Left renal cortex interstitium (tissue), 4 donors: ENCODE data around the gene LPAR5. TPM values are rescaled to one million over a fixed set of nuclear protein-coding genes. Genes with fewer than 3 reads are reported as not detected.
"Not testable (repeated sequence)": the region's sequence is repeated elsewhere in the genome, so short reads cannot be mapped to it uniquely, and the experiment has no call there.

Experiments
- DNase-seq, 4 donors: peaks; one replicate each; pipeline ENCODE4 v3.0.0-alpha.2; 2013; ENCODE audit warnings: low read depth in 4 of 4, low spot score in 2 of 4, missing footprints in 1 of 4
- polyA plus RNA-seq, 4 donors: library from polyadenylated mRNA; unstranded; fragments of 120-200 nt; gene quantifications; one replicate each; pipeline ENCODE4 v1.2.1, GENCODE V29; 2013; ENCODE audit not compliant: insufficient read length in 4 of 4

Gene LPAR5
- polyA plus RNA-seq, 4 donors: 1.1 to 1.6 (median 1.4) TPM

DNA sequence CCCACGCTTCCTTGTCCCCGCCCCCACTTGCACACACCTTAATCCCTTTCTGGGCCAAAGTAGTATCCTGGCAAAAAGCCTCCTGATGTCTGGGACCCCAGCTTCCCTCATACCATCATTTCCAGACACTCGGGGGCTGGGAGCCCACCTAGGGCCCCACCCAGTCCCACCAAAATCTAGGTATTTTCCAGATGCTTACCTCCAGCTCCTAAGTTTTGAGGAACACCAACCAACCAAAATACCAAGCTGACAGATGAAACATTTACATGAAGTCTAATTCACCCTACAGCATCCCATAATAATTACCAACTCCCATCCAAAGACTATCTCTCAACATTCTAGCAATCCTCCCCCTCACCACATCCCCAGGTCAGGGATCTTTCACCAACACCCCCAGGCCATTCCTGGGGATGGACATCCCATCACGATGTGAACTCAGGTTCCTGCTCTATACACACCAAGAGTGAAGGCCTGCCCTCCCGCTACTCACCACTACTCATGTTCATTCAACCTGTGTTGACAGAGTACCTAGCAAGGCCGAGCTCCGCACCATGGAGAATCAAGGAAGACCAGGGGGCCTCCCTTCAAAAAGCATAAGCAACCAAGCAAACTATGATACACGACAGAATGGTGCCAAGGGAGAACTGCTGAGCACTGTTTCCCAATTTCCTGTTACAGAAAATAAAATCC is 27.0 kb downstream of the LPAR5 start:
- DNase-seq: no peak

DNA sequence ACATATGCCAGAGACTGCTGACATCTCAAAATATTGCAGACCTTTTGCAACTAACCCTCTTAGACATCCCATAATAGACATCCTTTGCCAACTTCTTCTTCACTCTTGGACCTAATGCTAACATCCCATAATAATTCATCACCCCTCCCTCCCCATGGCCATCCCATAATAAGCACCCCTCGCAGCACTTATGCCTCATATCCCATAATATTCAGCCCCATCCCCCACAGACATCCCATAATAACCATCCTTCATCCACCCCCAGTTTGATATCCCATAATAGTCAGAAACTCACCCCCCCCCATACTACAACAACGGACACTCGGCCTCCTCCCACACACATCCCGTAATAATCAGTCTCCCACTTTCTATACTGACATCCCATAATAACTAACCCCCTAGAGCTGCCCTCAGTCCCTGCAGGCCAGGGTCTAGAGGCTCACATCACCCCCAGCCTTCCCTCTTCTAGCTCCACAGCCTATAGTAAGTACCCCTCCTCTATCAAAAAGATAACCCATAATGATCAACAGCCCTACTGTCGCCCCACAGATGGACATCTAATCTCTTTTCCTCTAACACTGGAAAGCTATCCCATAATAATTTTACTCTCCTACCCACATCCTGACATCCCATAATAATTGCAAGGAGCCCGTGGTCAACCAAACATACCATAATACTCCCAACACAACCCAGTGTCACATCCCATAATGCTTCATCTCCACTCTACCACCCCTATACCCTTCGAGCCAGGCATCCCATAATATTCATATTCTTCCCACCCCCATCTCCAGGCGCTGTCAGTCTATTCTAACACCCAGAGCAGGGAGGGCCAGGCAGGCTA is 27.8 kb downstream of the LPAR5 start:
- DNase-seq: peak in 1 of 4 donors; percentile 62

DNA sequence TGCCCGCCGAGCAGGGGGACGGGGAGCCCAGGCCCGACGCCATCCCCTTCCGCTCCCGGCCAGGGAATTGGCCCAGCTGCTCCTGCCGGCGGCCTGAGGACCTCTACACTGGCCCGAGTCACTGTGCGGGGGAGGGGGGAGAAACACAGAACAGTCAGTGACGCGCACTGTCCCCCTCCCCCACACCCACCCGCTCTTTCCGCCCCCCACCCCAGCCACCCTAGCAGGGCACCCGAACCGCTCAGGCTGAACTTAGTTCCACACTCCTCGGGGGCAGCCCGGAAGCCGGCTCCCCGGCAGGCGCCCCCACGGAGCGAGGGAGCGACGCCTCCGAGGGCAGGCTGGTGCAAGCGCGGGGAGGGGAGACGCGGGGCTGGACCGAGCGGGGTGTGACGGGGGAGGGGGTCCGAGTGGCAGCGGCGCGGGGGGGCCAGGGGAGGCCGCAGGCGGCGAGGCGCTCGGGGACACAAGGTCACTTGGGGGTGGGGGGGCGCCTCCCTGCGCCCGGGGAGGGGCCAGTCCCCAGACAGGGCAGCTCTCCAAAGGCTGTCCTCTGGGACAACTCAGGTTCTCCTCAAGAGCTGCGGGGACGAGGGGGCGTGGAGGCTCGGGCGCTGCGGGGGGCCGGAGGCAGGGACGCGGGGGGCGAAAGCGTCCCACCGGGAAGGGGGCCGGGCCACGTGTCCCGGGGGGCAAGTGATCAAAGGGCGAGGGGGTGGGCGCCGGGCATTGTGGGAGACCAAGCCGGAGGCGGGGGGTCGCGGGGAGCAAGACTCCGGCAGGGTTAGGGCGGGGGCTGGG is 29.2 kb downstream of the LPAR5 start:
- no peak for DNase-seq

DNA sequence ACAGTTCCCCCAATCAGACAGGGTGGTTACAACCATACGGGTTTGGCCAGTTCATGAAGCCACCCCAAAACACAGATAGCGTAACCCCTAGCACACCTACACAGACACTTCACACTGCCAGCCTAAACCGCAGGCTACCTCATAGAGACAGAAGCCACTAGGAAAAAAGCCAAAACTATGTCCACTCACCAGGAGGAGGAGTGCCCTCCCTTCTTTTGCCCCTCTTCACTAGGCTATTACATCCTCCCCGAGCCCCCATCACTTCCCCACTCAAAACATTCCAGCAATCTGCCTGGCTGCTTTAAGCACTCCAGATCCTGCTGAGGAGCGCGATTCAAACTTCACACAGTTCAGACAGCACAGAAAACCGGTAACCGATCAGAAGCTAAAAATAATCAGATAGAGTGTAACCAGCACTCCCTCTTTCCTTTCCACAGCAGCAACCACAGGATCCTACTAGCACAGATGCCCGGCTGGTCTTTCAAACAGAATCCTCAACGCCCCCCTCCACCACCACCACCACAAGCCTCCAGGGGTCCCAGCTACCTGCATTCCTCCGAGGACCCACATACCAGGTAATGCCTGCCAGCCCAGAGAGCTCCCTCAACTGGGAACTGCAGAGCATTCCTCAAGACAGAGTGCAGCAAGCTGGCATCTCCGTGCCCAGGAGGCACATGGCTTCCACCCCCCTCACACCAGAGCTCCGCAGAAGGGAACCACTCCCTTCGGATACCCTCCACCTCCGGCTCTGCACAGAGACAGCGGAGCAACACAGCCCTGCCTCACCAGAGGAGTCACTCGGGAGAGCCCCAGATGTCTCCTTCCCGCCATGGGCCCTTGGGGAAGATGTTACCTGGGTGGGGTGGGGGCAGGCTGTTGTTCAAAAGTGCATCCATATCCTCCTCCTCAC is 30.1 kb downstream of the LPAR5 start:
- no peak for DNase-seq

DNA sequence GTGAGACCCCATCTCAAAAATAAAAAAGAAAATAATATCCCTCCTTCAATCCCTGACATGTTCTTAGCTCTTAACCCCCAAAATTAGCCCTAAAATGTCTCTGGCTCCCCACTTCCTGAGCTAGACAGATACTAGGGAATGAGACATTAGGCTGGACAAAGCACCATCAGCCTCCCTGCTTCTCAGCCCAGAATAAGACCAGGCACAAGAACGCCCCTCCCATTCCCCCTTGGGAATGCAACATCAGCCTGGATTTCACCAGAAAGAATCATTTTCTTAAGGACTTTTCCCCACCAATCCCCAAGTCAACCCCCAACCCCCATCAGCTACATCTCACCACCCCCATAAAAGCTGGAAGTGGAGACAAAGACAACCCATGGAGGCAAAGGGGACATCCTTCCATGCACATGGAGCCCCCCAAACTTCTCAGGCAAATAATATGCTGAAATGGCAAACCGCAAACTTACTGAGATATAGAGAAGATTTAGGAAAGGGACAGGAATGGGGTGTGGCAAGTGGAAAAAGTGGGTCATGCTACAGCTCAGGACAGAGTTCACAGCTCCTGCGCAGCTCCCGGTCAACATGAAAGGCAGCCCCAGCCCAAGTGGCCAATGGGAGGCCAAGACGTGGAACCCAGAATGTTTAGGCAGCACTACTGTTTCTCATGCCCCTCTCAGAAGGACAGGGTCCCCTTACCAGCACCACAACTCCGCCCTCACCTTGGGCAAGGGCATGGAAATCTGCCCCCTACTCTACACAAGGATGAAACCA is 31.3 kb downstream of the LPAR5 start:
- DNase-seq: no peak

DNA sequence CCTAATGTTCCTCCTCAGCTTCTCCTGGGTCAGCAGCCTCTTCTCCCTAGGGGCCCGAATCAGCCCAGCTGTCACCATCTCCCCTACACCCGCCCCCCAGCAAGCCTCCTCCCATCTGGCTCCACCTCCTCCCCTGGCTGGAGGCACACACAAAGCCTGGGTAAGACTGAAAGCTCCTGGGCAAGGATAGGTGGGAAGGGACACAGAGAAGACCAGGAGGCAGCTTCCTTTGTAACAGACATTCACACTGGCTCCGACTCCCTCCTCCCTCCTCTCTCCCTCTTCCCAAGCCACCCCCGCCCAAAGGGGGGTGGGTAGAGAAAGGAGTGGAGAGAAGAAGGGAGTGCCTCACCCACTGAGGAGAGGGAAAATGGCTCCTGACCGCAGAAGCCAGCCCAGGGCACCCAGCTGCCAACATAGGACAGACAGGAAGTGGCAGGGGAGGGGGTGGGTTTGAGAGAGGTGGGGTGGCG is 32.6 kb downstream of the LPAR5 start:
- no peak for DNase-seq

DNA sequence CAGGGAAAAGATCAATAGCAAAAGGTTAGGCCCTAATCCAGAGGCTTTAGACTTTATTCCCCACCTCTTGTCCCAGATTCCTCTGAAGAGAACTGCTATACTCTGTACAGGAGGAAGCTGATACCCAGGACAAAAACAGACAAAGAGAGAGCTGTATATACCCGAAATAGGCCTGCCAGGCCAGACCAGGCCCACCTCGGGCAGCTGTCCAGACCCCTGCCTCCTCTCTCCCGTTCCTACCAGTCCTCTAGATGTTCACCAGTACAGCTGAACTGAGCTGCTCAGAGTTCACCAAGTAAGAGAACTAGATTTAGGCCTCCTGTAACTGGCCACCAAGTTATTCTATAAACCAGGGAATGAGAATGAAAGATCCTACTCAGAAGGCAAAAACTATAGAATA is 33.2 kb downstream of the LPAR5 start:
- DNase-seq: no peak

DNA sequence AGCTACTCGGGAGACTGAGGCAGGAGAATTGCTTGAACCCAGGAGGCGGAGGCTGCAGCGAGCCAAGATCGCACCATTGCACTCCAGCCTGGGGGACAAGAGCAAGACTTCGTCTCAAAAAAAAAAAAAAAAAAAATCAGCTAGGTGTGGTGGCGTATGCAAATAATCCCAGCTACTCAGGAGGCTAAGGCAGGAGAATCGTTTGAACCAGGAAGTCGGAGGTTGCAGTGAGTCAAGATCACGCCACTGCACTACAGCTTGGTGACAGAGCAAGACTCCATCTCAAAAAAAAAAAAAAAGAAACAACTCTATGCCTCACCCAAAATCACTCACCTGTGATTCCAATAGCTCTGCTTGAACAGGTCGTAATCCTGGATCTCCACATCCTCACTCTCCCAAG is 40.1 kb downstream of the LPAR5 start:
- DNase-seq: not testable (repeated sequence)

DNA sequence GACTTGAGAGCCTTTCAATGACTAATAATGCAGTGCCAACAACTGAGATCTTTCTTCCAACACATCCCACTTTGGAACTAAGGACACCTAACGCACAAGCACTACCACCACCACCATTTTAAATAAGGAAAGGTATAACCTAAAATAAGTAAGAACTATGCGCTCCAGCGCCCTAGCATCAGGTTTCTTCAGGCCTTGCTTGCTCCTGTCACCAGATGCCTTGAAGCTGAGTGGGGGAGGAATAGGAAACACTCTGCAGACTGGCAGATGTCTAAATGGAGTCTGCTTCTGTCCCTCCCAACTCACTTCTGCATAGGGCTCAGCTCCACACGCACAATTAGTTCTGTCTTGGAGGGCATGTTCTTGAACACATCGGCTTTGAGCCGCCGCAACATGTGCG is 43.7 kb downstream of the LPAR5 start:
- DNase-seq: no peak

DNA sequence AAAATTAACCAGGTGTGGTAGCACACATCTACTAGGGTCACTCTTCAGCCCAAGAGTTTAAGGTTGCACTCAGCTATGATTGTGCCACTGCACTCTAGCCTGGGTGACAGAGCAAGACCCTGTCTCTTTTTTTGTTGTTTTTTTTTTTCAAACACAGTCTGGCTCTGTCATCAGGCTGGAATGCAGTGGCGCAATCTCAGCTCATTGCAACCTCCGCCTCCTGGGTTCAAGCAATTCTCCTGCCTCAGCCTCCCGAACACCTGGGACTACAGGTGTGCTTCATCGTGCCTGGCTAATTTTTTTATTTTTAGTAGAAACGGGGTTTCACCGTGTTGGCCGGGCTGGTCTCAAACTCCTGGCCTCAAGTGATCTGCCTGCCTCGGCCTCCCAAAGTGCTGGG is 49.2 kb downstream of the LPAR5 start:
- DNase-seq: not testable (repeated sequence)

DNA sequence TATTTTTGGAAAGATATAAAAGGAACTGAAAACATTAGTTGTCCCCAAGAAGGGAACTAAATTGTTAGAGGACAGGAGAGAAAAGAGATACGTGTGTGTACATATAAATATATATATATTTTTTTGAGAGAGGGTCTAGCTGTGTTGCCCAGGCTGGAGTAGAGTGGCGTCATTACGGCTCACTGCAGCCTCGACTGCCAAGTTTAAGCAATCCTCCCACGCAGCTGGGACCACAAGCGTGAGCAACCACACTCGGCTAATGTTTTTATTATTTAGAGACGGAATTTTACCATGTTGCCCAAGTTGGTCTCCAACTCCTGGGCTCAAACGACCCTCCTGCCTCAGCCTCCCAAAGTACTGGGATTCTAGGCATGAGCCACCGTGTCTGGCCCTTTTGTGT is 51.5 kb downstream of the LPAR5 start:
- no peak for DNase-seq

DNA sequence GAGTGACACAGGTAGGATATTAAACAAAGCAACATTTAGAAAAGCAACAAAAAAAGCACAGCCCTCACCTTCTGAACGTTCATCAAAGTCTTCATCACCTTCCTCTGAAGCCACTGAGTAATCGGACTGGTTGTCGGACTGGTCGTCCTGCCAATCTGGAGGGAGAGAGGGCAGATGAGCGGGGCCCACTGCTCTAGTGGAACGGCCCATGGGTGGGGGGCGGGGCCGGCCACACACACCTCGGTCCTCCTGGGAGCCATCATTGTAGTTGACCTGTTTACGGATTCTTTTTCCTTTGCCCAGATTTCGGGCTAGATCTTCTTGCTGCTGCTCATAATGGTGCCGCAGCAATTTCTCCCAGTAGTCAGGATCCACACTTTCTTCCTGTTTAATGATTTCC is 52.8 kb downstream of the LPAR5 start:
- DNase-seq: no peak

DNA sequence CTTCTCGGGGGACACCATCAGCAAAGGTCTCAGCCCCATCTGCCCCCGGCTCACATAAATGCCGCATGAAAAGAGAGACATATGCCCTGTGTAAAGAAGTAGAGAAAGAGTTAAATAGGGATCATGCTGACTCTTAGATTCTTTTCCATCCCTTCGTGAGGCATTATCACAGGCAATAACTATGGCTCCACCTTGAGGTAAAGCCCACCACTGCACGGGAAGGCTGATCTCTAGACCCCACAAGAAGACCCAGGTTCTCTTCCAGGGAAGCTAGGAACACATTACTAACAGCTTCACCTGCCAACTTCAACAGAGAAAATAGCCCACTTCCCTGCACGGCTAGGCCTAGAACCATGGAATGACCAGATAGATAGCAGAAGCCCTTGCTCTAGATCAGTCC is 53.6 kb downstream of the LPAR5 start:
- no peak for DNase-seq

DNA sequence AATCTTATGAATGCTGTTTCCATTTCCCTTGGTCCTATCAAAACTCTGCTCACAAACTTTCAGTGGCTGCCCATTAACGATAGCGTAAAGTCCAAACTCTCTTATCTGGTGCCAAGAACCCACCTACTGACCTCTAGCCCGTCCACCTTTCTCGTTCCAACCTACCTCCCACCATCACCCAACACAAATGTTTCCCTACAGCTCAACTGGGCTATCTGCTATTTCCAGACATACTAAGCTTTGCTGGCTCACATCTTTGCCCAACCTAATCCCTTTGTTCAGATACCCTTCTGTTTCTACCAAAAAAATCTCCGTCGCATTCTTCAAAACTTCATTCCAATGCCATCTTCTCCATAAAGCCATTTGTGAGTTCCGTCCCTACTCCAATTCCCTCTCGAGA is 60.1 kb downstream of the LPAR5 start:
- no peak for DNase-seq

DNA sequence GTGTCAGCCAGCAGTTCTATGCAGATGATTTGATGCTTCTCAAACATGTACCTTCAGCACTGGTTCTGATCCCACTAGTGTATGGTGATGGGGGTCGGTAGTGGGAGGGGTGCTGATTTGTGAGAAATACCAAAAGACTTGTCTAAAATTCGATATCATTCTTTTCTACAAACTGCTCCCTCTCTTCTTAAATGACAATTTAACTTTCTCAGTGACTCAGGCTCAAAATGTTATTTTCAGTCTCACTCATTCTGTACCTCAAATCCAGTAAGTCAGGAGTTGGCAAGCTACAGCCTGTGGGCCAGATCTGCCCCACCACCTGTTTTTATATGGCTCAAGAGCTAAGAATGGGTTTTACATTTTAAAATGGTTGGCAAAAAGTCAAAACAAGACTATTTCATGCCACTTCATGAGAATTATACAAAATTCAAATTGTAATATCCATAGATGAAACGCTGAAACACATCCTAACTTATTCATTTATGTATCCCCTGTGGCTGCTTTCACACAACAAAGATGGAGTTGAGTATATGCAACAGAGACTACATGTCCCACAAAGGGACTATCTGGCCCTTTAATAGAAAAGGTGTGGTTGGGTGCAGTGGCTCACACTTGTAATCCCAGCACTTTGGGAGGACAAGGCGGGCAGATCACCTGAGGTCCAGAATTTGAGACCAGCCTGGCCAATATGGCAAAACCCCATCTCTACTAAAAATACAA is 61.0 kb downstream of the LPAR5 start:
- no peak for DNase-seq

DNA sequence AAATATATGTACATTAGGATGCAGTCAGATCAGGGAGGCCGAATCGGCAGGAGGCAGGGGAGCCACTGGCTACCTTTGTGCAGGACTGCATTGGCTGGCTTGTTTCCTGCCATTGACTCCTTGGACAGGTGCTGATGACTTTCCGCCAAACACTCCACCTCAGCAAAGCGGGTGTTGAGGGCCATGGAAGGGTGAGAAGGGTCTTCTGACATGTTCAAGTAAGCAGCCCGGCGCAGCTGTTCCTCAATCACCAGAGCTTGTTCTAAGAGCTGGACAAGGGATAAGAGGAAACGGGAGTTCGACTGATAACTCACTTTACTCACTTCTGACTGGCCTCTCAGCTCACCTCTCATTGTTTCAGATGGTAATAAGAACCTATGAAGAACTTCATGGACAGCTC is 62.8 kb downstream of the LPAR5 start:
- no peak for DNase-seq

DNA sequence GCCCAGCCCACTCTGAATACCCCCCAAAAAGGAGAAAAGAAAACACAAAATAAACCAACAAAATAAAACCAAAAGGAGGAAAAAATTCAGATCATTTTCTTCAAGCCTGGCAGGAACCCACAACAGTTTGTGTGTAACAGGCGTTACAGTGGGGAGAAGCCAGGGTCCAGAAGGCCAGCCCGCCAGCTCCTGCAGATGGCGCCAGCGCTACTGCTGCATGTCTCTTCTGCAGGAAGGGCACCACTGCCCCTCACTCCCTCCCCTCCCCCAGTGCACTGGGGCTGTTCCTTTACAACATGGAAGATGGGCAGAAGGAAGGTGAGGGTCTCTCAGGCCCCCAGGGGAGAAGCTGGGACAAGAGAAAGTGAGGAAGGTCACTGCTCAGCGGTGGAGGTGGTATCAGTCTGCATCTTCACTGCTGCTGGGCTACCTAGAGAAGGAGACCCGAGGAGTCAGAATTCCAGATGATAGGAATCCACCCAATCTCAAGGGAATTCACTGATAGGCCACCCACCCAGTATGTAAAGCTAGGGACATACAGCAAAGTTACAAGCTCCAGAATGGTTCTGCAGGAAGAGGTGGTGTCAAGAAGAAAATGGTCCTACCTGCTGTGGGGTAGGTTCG is 65.4 kb downstream of the LPAR5 start:
- no peak for DNase-seq

DNA sequence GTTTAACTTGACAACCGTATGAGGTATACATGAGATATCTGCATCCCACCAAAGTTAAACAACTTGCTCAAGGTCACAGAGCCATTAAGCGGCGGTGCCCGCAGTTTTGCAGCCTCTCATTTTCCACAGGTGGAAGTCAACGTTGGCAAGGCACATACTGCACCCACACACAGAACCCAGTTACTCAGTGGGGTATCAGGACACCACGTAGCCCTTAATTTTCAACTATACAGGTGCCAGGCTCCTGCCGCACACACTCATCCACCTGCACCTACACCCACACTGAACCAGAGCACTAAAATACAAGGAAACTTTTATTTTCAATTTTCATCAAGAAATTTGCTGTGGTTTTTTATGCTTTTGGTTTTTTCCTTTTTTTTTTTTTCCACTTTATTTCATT is 66.0 kb downstream of the LPAR5 start:
- no peak for DNase-seq
